ENCODE results near the gene SERGEF.

DNA sequence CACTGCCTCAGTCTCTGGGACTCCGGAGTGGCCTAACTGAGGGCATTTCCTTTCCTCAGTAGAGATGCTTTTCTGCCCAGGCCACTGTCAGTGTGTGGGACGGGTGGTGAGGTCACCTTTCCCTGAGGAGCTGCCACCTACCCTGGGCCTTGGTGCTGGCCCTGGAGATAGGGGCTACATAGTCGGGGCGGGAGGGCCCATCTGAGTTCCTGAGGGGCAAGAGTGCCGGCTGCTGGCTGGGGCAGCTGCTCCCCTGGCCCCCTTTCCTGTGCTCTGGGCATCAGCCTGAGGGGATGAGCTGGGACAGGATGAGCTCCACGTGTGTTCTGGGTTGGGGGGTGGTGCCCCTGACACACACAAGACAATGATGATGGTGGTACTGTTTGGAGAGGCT, 272.9 kb downstream of the SERGEF start:
- TF ChIP-seq POLR2A (IDR thresholded peaks at IDR 0.05): no peak
- TF ChIP-seq, protein P1, sequence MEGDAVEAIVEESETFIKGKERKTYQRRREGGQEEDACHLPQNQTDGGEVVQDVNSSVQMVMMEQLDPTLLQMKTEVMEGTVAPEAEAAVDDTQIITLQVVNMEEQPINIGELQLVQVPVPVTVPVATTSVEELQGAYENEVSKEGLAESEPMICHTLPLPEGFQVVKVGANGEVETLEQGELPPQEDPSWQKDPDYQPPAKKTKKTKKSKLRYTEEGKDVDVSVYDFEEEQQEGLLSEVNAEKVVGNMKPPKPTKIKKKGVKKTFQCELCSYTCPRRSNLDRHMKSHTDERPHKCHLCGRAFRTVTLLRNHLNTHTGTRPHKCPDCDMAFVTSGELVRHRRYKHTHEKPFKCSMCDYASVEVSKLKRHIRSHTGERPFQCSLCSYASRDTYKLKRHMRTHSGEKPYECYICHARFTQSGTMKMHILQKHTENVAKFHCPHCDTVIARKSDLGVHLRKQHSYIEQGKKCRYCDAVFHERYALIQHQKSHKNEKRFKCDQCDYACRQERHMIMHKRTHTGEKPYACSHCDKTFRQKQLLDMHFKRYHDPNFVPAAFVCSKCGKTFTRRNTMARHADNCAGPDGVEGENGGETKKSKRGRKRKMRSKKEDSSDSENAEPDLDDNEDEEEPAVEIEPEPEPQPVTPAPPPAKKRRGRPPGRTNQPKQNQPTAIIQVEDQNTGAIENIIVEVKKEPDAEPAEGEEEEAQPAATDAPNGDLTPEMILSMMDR (IDR thresholded peaks at IDR 0.05): no peak
